Neuronal stem cell (in vitro differentiated cells): ENCODE data around the gene PIGP. TPM values are rescaled to one million over a fixed set of nuclear protein-coding genes. Genes with fewer than 3 reads are reported as not detected.

Source experiments
- small RNA-seq: library from polyadenylated mRNA; stranded (forward); fragments of <200 nt; extraction: miRNeasy Mini kit (QIAGEN cat#:217004); gene quantifications from one replicate; pipeline ENCODE3, GENCODE V24; 2013; ENCODE audit not compliant: insufficient read depth

Gene PIGP

Small RNA genes lying within 50 kb of the gene (small RNA-seq; reads per million reads assigned to genes)
- gene RNU6-696P = not detected
